LoVo (cell line): Measurements from ENCODE around the gene SPG11.
"Not testable (repeated sequence)": the region's sequence is repeated elsewhere in the genome, so short reads cannot be mapped to it uniquely, and the experiment has no call there.

Source experiments
- DNase-seq: peaks from one replicate; pipeline ENCODE4 v3.0.0-alpha.2; 2016; ENCODE audit warnings: low spot score

Gene SPG11

GRCh38 chr15:44675911-44676310, 12.4 kb upstream of the SPG11 start:
- DNase-seq, result no peak

DNA sequence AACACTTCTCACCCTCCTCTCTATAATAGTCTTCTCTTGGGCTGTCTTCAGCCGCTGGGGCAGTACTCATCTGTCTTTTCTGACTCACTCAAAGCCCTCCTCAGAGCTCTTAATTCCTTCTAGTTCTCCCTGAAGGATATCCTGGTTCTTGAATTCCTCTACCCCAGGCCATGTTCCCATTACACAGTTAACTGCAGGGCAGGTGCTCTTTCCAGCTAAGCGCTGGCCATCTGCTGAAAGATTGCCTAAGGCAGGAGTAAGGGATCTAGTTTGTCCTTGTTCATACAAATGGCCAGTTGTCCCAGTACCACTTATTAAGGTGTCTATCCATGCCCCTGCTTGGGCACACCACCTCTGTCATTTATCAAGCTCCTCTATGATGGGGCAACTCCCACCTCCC, 10.2 kb upstream of the SPG11 start:
- DNase-seq, result no peak

- no peak for DNase-seq
Observed at GRCh38 chr15:44670087-44670950, 6.9 kb upstream of the SPG11 start.

GRCh38 chr15:44668921-44669320, 5.5 kb upstream of the SPG11 start:
- no peak for DNase-seq

DNA sequence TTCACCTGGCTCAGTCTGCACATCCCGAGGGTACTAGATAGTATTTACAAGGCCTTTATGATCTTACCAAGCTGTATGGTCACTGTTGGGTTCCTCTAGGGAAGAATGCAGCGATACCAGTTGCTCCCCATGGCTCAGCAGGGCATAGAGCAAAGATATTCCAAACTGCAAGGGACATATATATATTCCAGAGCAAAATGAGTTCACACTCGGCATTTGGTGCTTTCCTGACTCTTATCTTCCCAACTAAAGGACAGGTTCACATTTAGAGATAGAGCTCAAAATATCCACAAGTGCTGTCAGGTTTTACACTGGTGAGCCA, 3.5 kb upstream of the SPG11 start:
- DNase-seq, result no peak

DNA sequence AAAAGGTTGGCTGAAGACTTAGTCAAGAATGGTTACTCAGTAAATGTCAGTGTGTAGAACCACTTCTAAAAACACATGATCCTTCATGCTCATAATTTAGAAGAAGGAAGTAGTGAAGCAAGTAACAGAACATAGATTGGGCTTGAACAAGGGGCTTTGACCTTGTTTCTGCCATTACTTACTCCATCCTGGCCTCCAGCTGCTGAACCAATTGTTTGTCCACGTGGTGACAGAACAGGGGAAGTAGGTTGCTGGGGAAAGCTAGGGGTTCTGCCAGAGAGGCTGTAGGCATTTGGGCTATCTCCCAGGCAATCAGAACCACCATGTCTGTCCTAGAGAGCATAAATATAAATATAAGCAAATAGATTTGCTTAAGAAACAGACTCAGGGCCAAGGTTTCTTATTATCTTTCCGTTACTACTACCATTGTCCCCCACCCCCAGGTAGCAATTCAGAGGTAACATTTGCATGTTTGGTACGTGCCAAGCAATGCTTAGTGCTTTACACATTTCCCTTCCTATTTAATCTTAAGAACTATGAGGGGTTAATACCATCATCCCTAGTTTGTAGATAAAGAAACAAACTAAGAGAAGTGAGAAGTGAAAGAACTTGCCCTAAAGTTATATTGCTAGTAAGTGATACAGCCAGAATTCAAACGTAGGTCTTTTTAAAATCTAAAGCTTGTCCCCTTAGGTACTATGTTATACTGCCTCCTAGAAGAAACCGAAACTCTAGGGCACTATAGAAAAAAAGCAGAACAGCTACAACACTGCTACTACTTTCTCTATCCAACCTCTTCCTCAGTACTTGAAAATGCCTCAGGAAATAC, 3.0 kb upstream of the SPG11 start:
- no peak for DNase-seq

- DNase-seq, result peak; percentile 64
Observed at GRCh38 chr15:44662478-44663409, 718 bp downstream of the SPG11 start.

DNA sequence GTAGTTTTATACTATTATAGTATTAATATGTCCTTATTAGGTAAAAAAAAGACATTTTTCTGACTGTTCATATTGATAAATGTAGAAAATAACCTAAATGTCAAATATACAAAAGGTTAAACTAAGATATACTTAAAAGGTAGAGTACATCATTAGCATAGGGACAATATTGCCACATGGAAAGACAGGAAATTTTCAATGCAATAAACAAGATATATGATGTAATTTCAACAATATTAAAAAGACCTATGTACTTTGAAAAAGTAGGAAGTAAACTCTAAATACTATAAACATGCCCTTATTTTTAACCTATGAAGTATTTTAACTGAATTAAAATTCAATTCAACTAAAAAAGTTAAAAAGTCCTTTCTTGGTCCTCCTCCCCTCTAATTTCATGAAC, 1.9 kb downstream of the SPG11 start:
- no peak for DNase-seq

DNA sequence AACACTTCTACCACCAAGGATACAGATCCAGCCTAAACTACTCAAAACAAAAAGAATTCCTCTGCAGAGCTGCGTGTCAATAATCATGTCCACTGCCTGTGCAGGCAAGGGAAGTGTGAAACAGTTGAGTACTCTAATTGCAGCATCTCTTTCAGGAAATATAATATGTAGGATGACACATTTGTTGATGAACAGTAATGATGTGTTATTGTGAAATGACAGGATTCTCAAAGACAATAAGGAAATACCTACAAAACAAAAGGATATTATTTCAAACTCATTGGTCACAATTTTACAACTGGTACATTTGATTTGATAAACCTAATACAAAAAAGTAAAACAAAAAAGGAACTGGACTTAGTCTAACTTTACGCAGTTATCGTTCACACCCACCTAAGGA, 4.4 kb downstream of the SPG11 start:
- DNase-seq, result no peak

DNA sequence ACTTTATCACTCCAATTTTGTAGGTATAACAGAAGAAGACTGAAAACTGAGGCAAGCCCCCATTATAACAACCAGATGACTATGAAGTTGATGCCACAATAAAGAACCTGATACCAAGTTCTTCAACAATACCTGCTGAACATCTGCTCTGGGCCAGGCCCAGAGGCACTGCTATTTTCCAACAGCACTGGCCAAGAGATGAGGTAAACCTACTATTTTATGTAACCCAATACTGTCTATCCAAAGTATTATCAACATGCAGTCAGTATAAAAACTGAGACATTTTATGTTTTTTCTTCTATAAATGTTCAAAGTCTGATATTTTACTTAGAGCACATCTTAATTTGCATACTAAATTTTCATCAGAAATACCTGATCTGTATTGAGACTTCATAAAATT, 6.1 kb downstream of the SPG11 start:
- DNase-seq, result no peak

DNA sequence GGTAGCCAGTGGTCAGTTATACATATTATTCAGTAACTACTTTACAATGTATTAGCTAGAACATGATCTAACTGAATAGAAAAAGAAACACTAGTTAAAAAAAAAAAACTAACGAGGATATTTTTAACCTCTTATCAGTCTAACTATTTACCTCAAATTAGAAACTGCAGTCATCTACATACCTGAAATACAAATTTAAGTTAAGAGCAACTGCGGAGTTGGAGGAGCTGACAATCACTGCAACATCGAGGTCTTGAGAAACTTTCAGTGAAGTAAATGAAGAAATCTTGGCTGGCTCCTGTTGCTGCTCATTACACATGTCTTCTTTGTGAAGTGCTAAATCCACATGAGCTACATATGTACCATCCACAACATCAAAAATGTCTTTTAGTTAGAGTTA, 6.5 kb downstream of the SPG11 start:
- no peak for DNase-seq

DNA sequence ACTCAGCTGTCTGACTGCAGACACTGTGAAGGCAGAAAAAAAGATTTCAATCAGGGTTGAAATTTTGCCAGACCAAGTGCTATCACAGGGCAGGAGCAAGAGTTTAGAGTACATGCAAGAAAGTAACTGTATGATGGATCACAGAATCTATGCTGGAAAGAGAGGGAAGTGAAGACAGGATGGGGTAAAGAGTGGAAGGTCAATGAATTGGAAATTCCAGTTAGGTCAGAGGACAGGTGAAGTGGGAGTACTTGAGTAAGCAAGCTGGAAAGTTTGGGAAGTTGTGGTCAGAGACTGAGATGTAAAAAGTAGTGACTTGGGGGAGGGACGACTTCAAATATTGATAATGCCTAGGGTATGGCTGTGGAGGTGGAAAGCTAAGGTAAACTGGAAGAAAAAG, 7.2 kb downstream of the SPG11 start:
- DNase-seq, result no peak

GRCh38 chr15:44654858-44655257, 8.6 kb downstream of the SPG11 start:
- no peak for DNase-seq

GRCh38 chr15:44647637-44648036, 15.8 kb downstream of the SPG11 start:
- no peak for DNase-seq

DNA sequence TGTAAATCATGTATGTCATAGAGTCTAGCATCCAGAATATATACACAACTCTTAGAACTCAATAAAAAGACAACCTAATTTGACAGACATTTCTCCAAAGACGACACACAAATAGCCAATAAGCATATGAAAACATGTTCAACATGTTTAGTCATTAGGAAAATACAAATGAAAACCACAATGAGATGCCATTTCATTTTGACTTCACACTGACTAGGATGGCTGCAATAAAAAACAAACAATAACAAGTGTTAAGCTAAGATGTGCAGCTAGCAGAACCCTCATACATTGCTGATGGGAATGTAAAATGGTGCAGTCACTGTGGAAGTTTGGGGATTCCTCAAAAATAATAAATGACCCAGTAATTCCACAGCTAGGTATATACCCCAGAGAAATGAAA, 16.4 kb downstream of the SPG11 start:
- no peak for DNase-seq

DNA sequence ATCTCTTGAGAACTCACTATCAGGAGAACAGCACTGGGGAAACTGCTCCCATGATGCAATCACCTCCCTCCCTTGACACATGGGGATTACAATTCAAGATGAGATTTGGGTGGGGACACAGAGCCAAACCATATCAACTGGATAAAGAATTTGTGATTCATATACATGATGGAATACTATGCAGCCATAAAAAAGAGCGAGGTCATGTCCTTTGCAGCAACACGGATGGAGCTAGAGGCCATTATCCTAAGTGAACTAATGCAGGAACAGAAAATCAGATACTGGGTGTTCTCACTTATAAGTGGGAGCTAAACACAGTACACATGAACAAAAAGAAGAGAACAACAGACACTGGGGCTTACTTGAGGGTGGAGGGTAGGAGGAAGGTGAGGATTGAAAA, 17.0 kb downstream of the SPG11 start:
- no peak for DNase-seq

GRCh38 chr15:44641651-44642050, 21.8 kb downstream of the SPG11 start:
- no peak for DNase-seq

DNA sequence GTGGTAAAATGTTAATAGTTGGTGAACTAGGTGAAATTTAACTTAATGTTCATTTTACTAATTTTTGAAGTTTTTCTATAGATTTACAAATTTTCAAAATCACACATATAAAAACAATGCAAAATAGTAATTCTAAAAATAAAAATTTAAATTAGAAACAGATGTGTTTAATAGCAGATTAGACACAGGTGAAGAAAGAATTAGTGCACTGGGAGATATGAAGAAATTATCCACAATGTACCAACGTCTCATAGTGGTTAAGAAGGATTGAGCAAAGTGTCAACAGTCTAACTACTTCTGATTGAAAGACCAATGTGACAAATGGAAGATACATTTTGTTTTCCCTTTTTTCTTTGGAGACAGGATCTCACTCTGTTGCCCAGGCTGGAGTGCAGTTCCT, 26.5 kb downstream of the SPG11 start:
- no peak for DNase-seq

GRCh38 chr15:44633603-44634002, 29.9 kb downstream of the SPG11 start:
- no peak for DNase-seq

DNA sequence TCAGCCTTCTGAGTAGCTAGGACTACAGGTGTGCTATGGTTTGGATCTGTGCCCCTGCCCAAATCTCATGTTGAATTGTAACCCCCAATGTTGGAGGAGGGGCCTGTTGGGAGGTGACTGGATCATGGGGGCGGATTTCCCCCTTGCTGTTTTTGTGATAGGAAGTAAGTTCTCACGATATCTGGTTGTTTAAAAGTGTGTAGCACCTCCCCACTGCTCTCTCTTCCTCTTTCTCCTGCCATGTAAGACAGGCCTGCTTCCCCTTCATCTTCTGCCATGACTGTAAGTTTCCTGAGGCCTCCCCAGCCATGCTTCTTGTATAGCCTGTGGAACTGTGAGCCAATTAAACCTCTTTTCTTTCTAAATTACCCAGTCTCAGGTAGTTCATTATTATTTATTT, 38.2 kb downstream of the SPG11 start:
- DNase-seq, result not testable (repeated sequence)

DNA sequence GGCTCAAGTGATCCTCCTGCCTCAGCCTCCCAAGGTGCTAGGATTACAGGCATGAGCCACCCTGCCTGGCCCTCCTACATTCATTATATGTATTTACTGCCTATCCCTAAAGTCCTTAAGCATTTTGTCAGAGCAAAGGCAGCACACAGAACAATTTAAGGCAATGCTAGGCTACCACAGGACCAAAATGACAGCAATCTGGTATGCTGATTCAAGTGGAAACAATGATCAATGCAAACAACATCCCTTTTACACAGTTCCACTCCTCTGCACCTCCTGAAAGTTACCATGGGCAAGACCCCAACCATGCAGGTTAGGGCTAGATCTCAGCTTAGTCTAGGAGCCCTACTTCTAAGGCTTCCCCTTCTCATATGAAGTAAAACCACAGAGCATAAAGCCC, 40.3 kb downstream of the SPG11 start:
- DNase-seq, result no peak

DNA sequence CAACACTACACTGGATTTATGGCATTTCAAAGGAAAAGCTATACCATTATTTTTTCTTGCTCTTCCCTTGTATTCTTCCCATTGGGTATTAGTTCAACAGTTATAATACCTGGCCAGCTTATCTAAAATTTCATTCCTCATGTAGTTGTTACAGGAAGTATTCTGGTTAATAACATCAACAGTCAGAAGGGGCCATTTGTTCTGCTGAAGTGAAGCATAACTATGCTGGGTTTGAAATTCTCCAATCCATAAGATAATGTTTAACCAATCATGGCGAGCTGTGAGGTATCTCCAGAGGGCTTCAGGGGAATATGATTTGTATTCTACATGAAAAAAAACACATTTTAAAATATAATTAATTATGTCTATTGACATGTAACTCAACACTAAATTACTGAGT, 43.4 kb downstream of the SPG11 start:
- DNase-seq, result no peak
